A549 (cell line): ENCODE results near the gene CHST5. TPM values are rescaled to one million over a fixed set of nuclear protein-coding genes. Genes with fewer than 3 reads are reported as not detected.
A peak's percentile ranks its signal among the peaks of the same experiment; 100 is the strongest.

ENCODE experiments used
- ATAC-seq, 2 experiments: fragments of 200-7000 bp in 1 of 2; fragments of >200 bp in 1 of 2; cut with Nextera tagmentation in 1 of 2; cut with Tn5 transposase in 1 of 2; 3 replicates each; pipeline versions ENCODE4 v1.8.0 to v1.9.1; 2018 to 2020; ENCODE audit warnings: mild to moderate bottlenecking in 1 of 2, moderate library complexity in 1 of 2
- CTCF ChIA-PET: fragments of 300-600 bp; sonication (Branson Sonifier 250); formaldehyde crosslinking; extraction: SDS; loops from one replicate; lab custom pipeline; 2021; ENCODE audit warnings: antibody characterized with exemption, inconsistent platforms; lab: Yijun Ruan, JAX
- POLR2A ChIA-PET: fragments of 350-600 bp; formaldehyde crosslinking; extraction: SDS; loops from one replicate; lab custom pipeline; 2021; ENCODE audit warnings: antibody characterized with exemption, inconsistent platforms; lab: Yijun Ruan, JAX
- DNase-seq, 2 experiments: peaks; one replicate each; pipeline versions ENCODE4 v3.0.0 to v3.0.0-alpha.2; 2011 to 2016; ENCODE audit warnings: low read depth in 1 of 2, low spot score in 1 of 2
- FAIRE-seq: peaks from 2 replicates; lab custom pipeline; 2011; peaks lifted over from hg19 to GRCh38; lab: Jason Lieb, UNC
- H3K27ac ChIP-seq, 2 experiments: fragments of >200 bp; sonication (Bioruptor Twin); formaldehyde crosslinking; 3 replicates each; pipeline ENCODE4 v1.5.1; 2016 to 2017
- H3K4me1 ChIP-seq: fragments of >200 bp; sonication (Bioruptor Twin); formaldehyde crosslinking; 3 replicates; pipeline ENCODE4 v1.6.1; 2016
- H3K4me2 ChIP-seq: fragments of >200 bp; sonication (Bioruptor Twin); formaldehyde crosslinking; 3 replicates; pipeline ENCODE4 v1.6.1; 2016
- H3K4me3 ChIP-seq: fragments of >200 bp; sonication (Bioruptor Twin); formaldehyde crosslinking; 3 replicates; pipeline ENCODE4 v1.5.1; 2016
- H3K9me3 ChIP-seq: fragments of >200 bp; sonication (Bioruptor Twin); formaldehyde crosslinking; 3 replicates; pipeline ENCODE4 v1.6.1; 2016
- BHLHE40 ChIP-seq: IDR thresholded peaks from 2 replicates; pipeline ENCODE4 v1.6.1; 2012; ENCODE audit warnings: low read depth, low read length, inconsistent platforms
- E2F6 ChIP-seq: IDR thresholded peaks from 2 replicates; pipeline ENCODE4 v1.6.1; 2012; ENCODE audit warnings: low read depth, borderline replicate concordance
- FOSB ChIP-seq: fragments of 250-450 bp; sonication (Bioruptor Pico); IDR thresholded peaks from 2 replicates; pipeline ENCODE4 v1.5.0; 2020; ENCODE audit warnings: mild to moderate bottlenecking, moderate library complexity
- HDAC2 ChIP-seq: fragments of 200-600 bp; sonication (generic); IDR thresholded peaks from 2 replicates; pipeline ENCODE4 v1.6.1; 2016
- HEYL ChIP-seq: fragments of 250-450 bp; sonication (Bioruptor Pico); IDR thresholded peaks from 2 replicates; pipeline ENCODE4 v1.8.0; 2021; ENCODE audit warnings: mild to moderate bottlenecking, moderate library complexity
- HOXB13 ChIP-seq: fragments of 250-450 bp; sonication (Bioruptor Pico); IDR thresholded peaks from 2 replicates; pipeline ENCODE4 v1.5.0; 2020; ENCODE audit warnings: low read depth, mild to moderate bottlenecking, moderate library complexity
- KDM1A ChIP-seq: fragments of 200-600 bp; sonication (generic); IDR thresholded peaks from 2 replicates; pipeline ENCODE4 v1.6.1; 2016; ENCODE audit warnings: low read depth, mild to moderate bottlenecking
- MAFK ChIP-seq: fragments of 450-650 bp; IDR thresholded peaks from 2 replicates; pipeline ENCODE4 v1.6.1; 2014; ENCODE audit not compliant: partially characterized antibody
- MAX ChIP-seq: IDR thresholded peaks from 2 replicates; pipeline ENCODE4 v1.6.1; 2012
- MAZ ChIP-seq: fragments of 150-350 bp; IDR thresholded peaks from 2 replicates; pipeline ENCODE4 v1.6.1; 2014; ENCODE audit warnings: antibody characterized with exemption, low read depth, low read length, borderline replicate concordance
- MYC ChIP-seq: IDR thresholded peaks from 2 replicates; pipeline ENCODE4 v1.6.1; 2012; ENCODE audit warnings: mild to moderate bottlenecking, inconsistent platforms, low read length, improper control_type of control experiment, borderline replicate concordance
- NR3C1 ChIP-seq: fragments of >200 bp; sonication (Bioruptor Twin); formaldehyde crosslinking; IDR thresholded peaks from 3 replicates; pipeline ENCODE4 v1.6.1; 2017
- PHF8 ChIP-seq: fragments of 200-600 bp; sonication (generic); IDR thresholded peaks from 2 replicates; pipeline ENCODE4 v1.6.1; 2016; ENCODE audit warnings: low read depth, mild to moderate bottlenecking, antibody characterized with exemption, moderate library complexity, borderline replicate concordance
- POLR2A ChIP-seq: IDR thresholded peaks from 2 replicates; pipeline ENCODE4 v1.6.1; 2012; ENCODE audit warnings: mild to moderate bottlenecking, low read length
- RFX5 ChIP-seq: fragments of 450-650 bp; IDR thresholded peaks from 2 replicates; pipeline ENCODE4 v1.7.1; 2014; ENCODE audit warnings: antibody characterized with exemption, mild to moderate bottlenecking, moderate library complexity
- RNF2 ChIP-seq: fragments of 200-600 bp; sonication (generic); IDR thresholded peaks from 2 replicates; pipeline ENCODE4 v1.6.1; 2016; ENCODE audit warnings: low read depth, mild to moderate bottlenecking, antibody characterized with exemption, moderate library complexity, borderline replicate concordance
- SMC3 ChIP-seq: fragments of >200 bp; sonication (Bioruptor Twin); formaldehyde crosslinking; IDR thresholded peaks from 3 replicates; pipeline ENCODE4 v1.6.1; 2018; ENCODE audit warnings: inconsistent platforms
- SREBF2 ChIP-seq: fragments of 450-650 bp; IDR thresholded peaks from 2 replicates; pipeline ENCODE4 v1.6.1; 2014; ENCODE audit warnings: mild to moderate bottlenecking, moderate library complexity
- WGBS: methylation state at CpG from one replicate; pipeline ENCODE4 v1.1.6; 2017; ENCODE audit errors: missing lambda C conversion rate; 5-methylcytosine and 5-hydroxymethylcytosine counted together
- polyA plus RNA-seq, 4 experiments: library from polyadenylated mRNA; depleted of rRNA in 3 of 4; stranded (reverse); fragments of >200 nt; fragmentation: RNase III in 1 of 4; extraction: RNeasy Plus Mini Kit Qiagen cat#74134 plus additional on column Dnase treatment in 1 of 4; gene quantifications; 2 replicates in 3 of 4; 3 replicates in 1 of 4; pipeline ENCODE4 v1.2.3, GENCODE V29; 2011 to 2017
- TF ChIP-seq, protein P1 (sequence below): fragments of 250-450 bp; sonication (Bioruptor Pico); IDR thresholded peaks from 2 replicates; pipeline ENCODE4 v1.5.0; 2021; ENCODE audit warnings: mild to moderate bottlenecking, moderate library complexity, borderline replicate concordance
- TF ChIP-seq, protein P2 (sequence below): fragments of 150-350 bp; IDR thresholded peaks from 2 replicates; pipeline ENCODE4 v1.6.1; 2014; ENCODE audit warnings: low read depth, mild to moderate bottlenecking, low read length
- TF ChIP-seq, protein P3 (sequence below): IDR thresholded peaks from 2 replicates; pipeline ENCODE4 v1.6.1; 2012
- TF ChIP-seq, protein P4 (sequence below): fragments of 250-450 bp; sonication (Bioruptor Pico); IDR thresholded peaks from 2 replicates; pipeline ENCODE4 v1.5.0; 2020; ENCODE audit warnings: low read depth, mild to moderate bottlenecking, moderate library complexity
- TF ChIP-seq, protein P5 (sequence below): fragments of >200 bp; sonication (Bioruptor Twin); formaldehyde crosslinking; IDR thresholded peaks from 3 replicates; pipeline ENCODE4 v1.6.1; 2016

CHST5 gene
- polyA plus RNA-seq, 2 of the 4 experiments (the other 2 are of a cell fraction): 0.05 TPM; not detected in 1

- Histone ChIP-seq H3K27ac (peak overlapping the region; percentile 70 to 76), H3K4me3 (peak overlapping the region; percentile 80), H3K9me3 (no peaks in the 10 kb centered on the region), H3K4me2 (peak overlapping the region; percentile 98), H3K4me1 (peaks cover 13% of the 10 kb centered on the region; the same call in 2 of the 3 replicates)
- DNase-seq (no peak), FAIRE-seq (no peak), ATAC-seq (no peak)
- ChIA-PET CTCF (interaction anchor here (1.0 to 8.3 kb wide), 5 partner anchors 9 to 91 kb away, joined by 3 to 51 read pairs (median 6); no protein-coding TSS in a partner anchor), POLR2A (interaction anchor here (1.2 to 2.7 kb wide), 3 partner anchors 9 to 66 kb away, joined by 4 to 15 read pairs (median 11); partner anchors contain the start of genes ADAT1 and GABARAPL2)
- 37% methylated on average over 16 of the region's 16 CpGs for WGBS
- no peak for TF ChIP-seq RNF2
- TF ChIP-seq MAZ: no peak
- no peak for TF ChIP-seq BHLHE40
- no peak for TF ChIP-seq MAFK
- TF ChIP-seq, protein P1, sequence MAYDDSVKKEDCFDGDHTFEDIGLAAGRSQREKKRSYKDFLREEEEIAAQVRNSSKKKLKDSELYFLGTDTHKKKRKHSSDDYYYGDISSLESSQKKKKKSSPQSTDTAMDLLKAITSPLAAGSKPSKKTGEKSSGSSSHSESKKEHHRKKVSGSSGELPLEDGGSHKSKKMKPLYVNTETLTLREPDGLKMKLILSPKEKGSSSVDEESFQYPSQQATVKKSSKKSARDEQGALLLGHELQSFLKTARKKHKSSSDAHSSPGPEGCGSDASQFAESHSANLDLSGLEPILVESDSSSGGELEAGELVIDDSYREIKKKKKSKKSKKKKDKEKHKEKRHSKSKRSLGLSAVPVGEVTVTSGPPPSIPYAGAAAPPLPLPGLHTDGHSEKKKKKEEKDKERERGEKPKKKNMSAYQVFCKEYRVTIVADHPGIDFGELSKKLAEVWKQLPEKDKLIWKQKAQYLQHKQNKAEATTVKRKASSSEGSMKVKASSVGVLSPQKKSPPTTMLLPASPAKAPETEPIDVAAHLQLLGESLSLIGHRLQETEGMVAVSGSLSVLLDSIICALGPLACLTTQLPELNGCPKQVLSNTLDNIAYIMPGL (CRISPR knock-in tag): no peak
- TF ChIP-seq, protein P2, sequence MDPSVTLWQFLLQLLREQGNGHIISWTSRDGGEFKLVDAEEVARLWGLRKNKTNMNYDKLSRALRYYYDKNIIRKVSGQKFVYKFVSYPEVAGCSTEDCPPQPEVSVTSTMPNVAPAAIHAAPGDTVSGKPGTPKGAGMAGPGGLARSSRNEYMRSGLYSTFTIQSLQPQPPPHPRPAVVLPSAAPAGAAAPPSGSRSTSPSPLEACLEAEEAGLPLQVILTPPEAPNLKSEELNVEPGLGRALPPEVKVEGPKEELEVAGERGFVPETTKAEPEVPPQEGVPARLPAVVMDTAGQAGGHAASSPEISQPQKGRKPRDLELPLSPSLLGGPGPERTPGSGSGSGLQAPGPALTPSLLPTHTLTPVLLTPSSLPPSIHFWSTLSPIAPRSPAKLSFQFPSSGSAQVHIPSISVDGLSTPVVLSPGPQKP: no peak
- no peak for TF ChIP-seq FOSB
These were observed 20.6 kb upstream of the CHST5 start for GRCh38 chr16:75556431-75556950.

- ChIA-PET CTCF (interaction anchor here (1.0 to 8.3 kb wide), 4 partner anchors 9 to 91 kb away, joined by 4 to 51 read pairs (median 6); no protein-coding TSS in a partner anchor), POLR2A (interaction anchor here (1.2 to 2.7 kb wide), 3 partner anchors 10 to 67 kb away, joined by 4 to 15 read pairs (median 11); partner anchors contain the start of genes ADAT1 and GABARAPL2)
- WGBS: under 1% methylated on average over 23 of the region's 75 CpGs
- peak within 1 kb of the TSS; percentile 70 to 76 for H3K27ac ChIP-seq
- DNase-seq (peak; percentile 91 to 95), FAIRE-seq (no peak), ATAC-seq (peak; percentile 95)
- peak within 1 kb of the TSS; percentile 80 for H3K4me3 ChIP-seq
- H3K4me2 ChIP-seq: peak within 1 kb of the TSS; percentile 98
- H3K9me3 ChIP-seq: no peaks in the 10 kb centered on the region
- TF ChIP-seq RFX5: peak; percentile 93
- no peak for TF ChIP-seq BHLHE40
- no peak for TF ChIP-seq MAFK
- no peak for TF ChIP-seq SREBF2
- TF ChIP-seq PHF8: peak; percentile 65; the same call in 1 of the 2 replicates
- TF ChIP-seq, protein P3, sequence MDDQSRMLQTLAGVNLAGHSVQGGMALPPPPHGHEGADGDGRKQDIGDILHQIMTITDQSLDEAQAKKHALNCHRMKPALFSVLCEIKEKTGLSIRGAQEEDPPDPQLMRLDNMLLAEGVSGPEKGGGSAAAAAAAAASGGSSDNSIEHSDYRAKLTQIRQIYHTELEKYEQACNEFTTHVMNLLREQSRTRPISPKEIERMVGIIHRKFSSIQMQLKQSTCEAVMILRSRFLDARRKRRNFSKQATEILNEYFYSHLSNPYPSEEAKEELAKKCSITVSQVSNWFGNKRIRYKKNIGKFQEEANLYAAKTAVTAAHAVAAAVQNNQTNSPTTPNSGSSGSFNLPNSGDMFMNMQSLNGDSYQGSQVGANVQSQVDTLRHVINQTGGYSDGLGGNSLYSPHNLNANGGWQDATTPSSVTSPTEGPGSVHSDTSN: no peak
- TF ChIP-seq, protein P4, sequence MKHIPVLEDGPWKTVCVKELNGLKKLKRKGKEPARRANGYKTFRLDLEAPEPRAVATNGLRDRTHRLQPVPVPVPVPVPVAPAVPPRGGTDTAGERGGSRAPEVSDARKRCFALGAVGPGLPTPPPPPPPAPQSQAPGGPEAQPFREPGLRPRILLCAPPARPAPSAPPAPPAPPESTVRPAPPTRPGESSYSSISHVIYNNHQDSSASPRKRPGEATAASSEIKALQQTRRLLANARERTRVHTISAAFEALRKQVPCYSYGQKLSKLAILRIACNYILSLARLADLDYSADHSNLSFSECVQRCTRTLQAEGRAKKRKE (CRISPR knock-in tag): 0 out of 2 replicates have a peak, but pooled peaks have one; percentile 28
- TF ChIP-seq NR3C1: no peak
- 0 out of 2 replicates have a peak, but pooled peaks have one; percentile 24 for TF ChIP-seq MYC
- no peak for TF ChIP-seq HEYL
- 0 out of 2 replicates have a peak, but pooled peaks have one; percentile 20 for TF ChIP-seq HOXB13 (CRISPR knock-in tag)
- TF ChIP-seq, protein P5, sequence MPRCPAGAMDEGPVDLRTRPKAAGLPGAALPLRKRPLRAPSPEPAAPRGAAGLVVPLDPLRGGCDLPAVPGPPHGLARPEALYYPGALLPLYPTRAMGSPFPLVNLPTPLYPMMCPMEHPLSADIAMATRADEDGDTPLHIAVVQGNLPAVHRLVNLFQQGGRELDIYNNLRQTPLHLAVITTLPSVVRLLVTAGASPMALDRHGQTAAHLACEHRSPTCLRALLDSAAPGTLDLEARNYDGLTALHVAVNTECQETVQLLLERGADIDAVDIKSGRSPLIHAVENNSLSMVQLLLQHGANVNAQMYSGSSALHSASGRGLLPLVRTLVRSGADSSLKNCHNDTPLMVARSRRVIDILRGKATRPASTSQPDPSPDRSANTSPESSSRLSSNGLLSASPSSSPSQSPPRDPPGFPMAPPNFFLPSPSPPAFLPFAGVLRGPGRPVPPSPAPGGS: 0 out of 3 replicates have a peak, but pooled peaks have one; percentile 24
- TF ChIP-seq MAZ: no peak
- no peak for TF ChIP-seq SMC3
- TF ChIP-seq MAX: peak; percentile 80
- TF ChIP-seq HDAC2: peak; percentile 41; the same call in 1 of the 2 replicates
- 0 out of 2 replicates have a peak, but pooled peaks have one; percentile 65 for TF ChIP-seq KDM1A
- peak; percentile 19; the same call in 1 of the 2 replicates for TF ChIP-seq RNF2
- TF ChIP-seq E2F6: peak; percentile 88
- peak; percentile 49; the same call in 1 of the 2 replicates for TF ChIP-seq POLR2A
- peaks cover 13% of the 10 kb centered on the region; the same call in 2 of the 3 replicates for H3K4me1 ChIP-seq
These were observed 20.0 kb upstream of the CHST5 start, which contains the start of gene TMEM231 for GRCh38 chr16:75555707-75556430. TSS of gene TMEM231 (minus strand) at chr16:75556252. CDS start at chr16:75556209, 43 bp downstream.
